Chondrocyte (in vitro differentiated cells): ENCODE measurements around the gene SCUBE1. TPM values are rescaled to one million over a fixed set of nuclear protein-coding genes. Genes with fewer than 3 reads are reported as not detected.

Experiments used
- DNase-seq: peaks from one replicate; pipeline ENCODE4 v3.0.0; 2021; ENCODE audit warnings: mixed read lengths, low spot score
- H3K27ac Mint-ChIP-seq: one replicate; pipeline ENCODE4 v1.8.0; 2021; ENCODE audit warnings: mild to moderate bottlenecking, moderate library complexity, mixed read lengths; ENCODE audit not compliant: unreplicated experiment
- H3K27me3 Mint-ChIP-seq: 2 replicates; pipeline ENCODE4 v1.8.0; 2021; ENCODE audit warnings: low read depth, mixed read lengths
- H3K36me3 Mint-ChIP-seq: 2 replicates; pipeline ENCODE4 v1.8.0; 2021; ENCODE audit warnings: low read depth, mixed read lengths
- H3K4me1 Mint-ChIP-seq: 2 replicates; pipeline ENCODE4 v1.8.0; 2021; ENCODE audit warnings: low read depth, mild to moderate bottlenecking, mixed read lengths
- H3K4me3 Mint-ChIP-seq: one replicate; pipeline ENCODE4 v1.8.0; 2021; ENCODE audit warnings: mild to moderate bottlenecking, moderate library complexity, mixed read lengths; ENCODE audit not compliant: unreplicated experiment
- H3K9me3 Mint-ChIP-seq: 2 replicates; pipeline ENCODE4 v1.8.0; 2021; ENCODE audit warnings: low read depth, mixed read lengths
- total RNA-seq: library from RNA; stranded (reverse); gene quantifications from 3 replicates; pipeline ENCODE4 v1.2.1, GENCODE V29; 2021
- TF ChIP-seq, protein P1 (sequence below): fragments of 200-600 bp; sonication (generic); IDR thresholded peaks from 2 replicates; pipeline ENCODE4 v1.5.0; 2021; ENCODE audit warnings: antibody characterized with exemption, mild to moderate bottlenecking, moderate library complexity

SCUBE1 gene
- total RNA-seq, 1 donor from 2014 or later = 3.2 TPM

DNA sequence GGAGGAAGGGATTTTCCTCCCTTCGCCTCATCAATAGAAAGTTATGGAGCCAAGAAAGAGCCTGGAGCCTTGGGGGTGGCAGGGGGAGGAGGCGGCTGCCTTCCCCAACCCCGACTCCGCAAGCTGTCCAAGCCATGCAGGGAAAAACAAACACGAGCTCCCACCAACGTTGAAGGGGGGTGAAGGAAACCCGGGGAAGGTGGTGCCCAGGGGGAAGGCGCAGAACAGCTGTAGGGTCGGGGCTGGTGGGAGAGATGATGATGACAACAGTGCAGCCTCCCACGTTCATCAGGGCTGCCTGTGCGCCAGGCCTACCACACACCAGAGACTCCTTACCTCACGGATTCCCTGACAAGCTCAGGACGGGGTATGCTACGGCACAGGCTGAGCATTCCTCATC lies 73.5 kb downstream of the SCUBE1 start:
- Mint-ChIP-seq H3K4me3 (no peak overlapping the region), H3K27ac (no peak overlapping the region)
- TF ChIP-seq, protein P1, sequence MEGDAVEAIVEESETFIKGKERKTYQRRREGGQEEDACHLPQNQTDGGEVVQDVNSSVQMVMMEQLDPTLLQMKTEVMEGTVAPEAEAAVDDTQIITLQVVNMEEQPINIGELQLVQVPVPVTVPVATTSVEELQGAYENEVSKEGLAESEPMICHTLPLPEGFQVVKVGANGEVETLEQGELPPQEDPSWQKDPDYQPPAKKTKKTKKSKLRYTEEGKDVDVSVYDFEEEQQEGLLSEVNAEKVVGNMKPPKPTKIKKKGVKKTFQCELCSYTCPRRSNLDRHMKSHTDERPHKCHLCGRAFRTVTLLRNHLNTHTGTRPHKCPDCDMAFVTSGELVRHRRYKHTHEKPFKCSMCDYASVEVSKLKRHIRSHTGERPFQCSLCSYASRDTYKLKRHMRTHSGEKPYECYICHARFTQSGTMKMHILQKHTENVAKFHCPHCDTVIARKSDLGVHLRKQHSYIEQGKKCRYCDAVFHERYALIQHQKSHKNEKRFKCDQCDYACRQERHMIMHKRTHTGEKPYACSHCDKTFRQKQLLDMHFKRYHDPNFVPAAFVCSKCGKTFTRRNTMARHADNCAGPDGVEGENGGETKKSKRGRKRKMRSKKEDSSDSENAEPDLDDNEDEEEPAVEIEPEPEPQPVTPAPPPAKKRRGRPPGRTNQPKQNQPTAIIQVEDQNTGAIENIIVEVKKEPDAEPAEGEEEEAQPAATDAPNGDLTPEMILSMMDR = no peak

DNA sequence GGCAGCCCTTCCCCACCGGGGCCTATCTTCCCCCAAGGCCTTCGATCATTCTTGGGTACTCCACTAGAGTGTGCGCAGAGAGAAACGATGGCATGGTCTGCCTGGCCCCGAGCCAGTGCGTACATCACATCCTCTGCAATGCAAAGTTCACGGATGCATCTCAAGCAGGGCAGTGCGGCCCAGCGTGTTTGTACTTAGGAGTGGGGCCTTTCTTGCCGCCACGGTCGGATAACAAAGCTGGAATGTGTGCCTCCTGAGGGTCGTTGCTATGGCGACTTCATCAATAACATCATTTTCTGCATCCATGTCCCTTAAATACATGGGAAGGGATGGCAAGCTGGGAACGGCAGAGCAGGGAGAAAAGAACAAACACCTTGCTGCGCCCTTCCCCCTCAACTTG lies 73.9 kb downstream of the SCUBE1 start:
- peaks cover 6% of the 10 kb centered on the region for H3K4me1 Mint-ChIP-seq
- H3K27ac Mint-ChIP-seq = no peak overlapping the region
- H3K36me3 Mint-ChIP-seq = no peaks in the 10 kb centered on the region
- TF ChIP-seq, protein P1 = no peak
- H3K9me3 Mint-ChIP-seq = no peaks in the 10 kb centered on the region
- H3K4me3 Mint-ChIP-seq = no peak overlapping the region
- peaks cover 39% of the 10 kb centered on the region for H3K27me3 Mint-ChIP-seq
- no peak for DNase-seq

More for the DNA sequence above, 73.5 kb downstream of the SCUBE1 start:
- Mint-ChIP-seq H3K4me1 (peaks cover 2% of the 10 kb centered on the region), H3K27me3 (peaks cover 42% of the 10 kb centered on the region), H3K36me3 (no peaks in the 10 kb centered on the region), H3K9me3 (no peaks in the 10 kb centered on the region)
- DNase-seq = no peak

GRCh38 chr22:43267981-43268660 lies 75.1 kb downstream of the SCUBE1 start:
- H3K9me3 Mint-ChIP-seq = no peaks in the 10 kb centered on the region
- TF ChIP-seq, protein P1 = no peak
- H3K4me3 Mint-ChIP-seq = no peak overlapping the region
- no peaks in the 10 kb centered on the region for H3K36me3 Mint-ChIP-seq
- H3K27ac Mint-ChIP-seq = no peak overlapping the region
- peaks cover 18% of the 10 kb centered on the region for H3K4me1 Mint-ChIP-seq
- H3K27me3 Mint-ChIP-seq = peaks cover 37% of the 10 kb centered on the region
- DNase-seq = no peak

- Mint-ChIP-seq H3K4me1 (peaks cover 21% of the 10 kb centered on the region), H3K27ac (no peak overlapping the region), H3K4me3 (no peak overlapping the region), H3K9me3 (no peaks in the 10 kb centered on the region), H3K36me3 (no peaks in the 10 kb centered on the region), H3K27me3 (peaks cover 37% of the 10 kb centered on the region)
- no peak for DNase-seq
- TF ChIP-seq, protein P1 = no peak
These were observed 75.7 kb downstream of the SCUBE1 start for GRCh38 chr22:43267332-43267980.

GRCh38 chr22:43266076-43266475 lies 77.1 kb downstream of the SCUBE1 start:
- H3K9me3 Mint-ChIP-seq = no peaks in the 10 kb centered on the region
- DNase-seq = no peak
- H3K27ac Mint-ChIP-seq = no peak overlapping the region
- H3K27me3 Mint-ChIP-seq = peaks cover 31% of the 10 kb centered on the region
- H3K4me1 Mint-ChIP-seq = peaks cover 24% of the 10 kb centered on the region
- TF ChIP-seq, protein P1 = no peak
- H3K36me3 Mint-ChIP-seq = no peaks in the 10 kb centered on the region
- H3K4me3 Mint-ChIP-seq = no peak overlapping the region
